Type B pancreatic cell (in vitro differentiated cells): ENCODE measurements around the gene SH3GL1. TPM values are rescaled to one million over a fixed set of nuclear protein-coding genes. Genes with fewer than 3 reads are reported as not detected.

Experiments
- DNase-seq: peaks from one replicate; pipeline ENCODE4 v3.0.0; 2021; ENCODE audit warnings: mixed read lengths; ENCODE audit not compliant: unreplicated experiment; ENCODE audit errors: extremely low spot score
- H3K27ac Mint-ChIP-seq: 2 replicates; pipeline ENCODE4 v1.8.0; 2021; ENCODE audit warnings: mild to moderate bottlenecking, mixed read lengths
- H3K27me3 Mint-ChIP-seq: 2 replicates; pipeline ENCODE4 v1.8.0; 2021; ENCODE audit warnings: mixed read lengths
- H3K36me3 Mint-ChIP-seq: 2 replicates; pipeline ENCODE4 v1.8.0; 2021; ENCODE audit warnings: mixed read lengths
- H3K4me1 Mint-ChIP-seq: one replicate; pipeline ENCODE4 v1.8.0; 2021; ENCODE audit warnings: mixed read lengths; ENCODE audit not compliant: unreplicated experiment
- H3K4me3 Mint-ChIP-seq: 2 replicates; pipeline ENCODE4 v1.8.0; 2021; ENCODE audit warnings: mild to moderate bottlenecking, mixed read lengths
- H3K9me3 Mint-ChIP-seq: 2 replicates; pipeline ENCODE4 v1.8.0; 2021; ENCODE audit warnings: mixed read lengths
- CTCF ChIP-seq: fragments of 200-600 bp; sonication (generic); conservative IDR thresholded peaks from 2 replicates; pipeline ENCODE4 v1.5.0; 2021; ENCODE audit warnings: antibody characterized with exemption, mild to moderate bottlenecking
- total RNA-seq: library from RNA; stranded (reverse); gene quantifications from 2 replicates; pipeline ENCODE4 v1.2.1, GENCODE V29; 2021; ENCODE audit warnings: low replicate concordance

The SH3GL1 gene
- total RNA-seq, 1 donor from 2014 or later: 74.4 TPM

GRCh38 chr19:4406626-4407025 lies 6.3 kb upstream of the SH3GL1 start:
- peaks cover 17% of the 10 kb centered on the region for H3K4me1 Mint-ChIP-seq
- H3K4me3 Mint-ChIP-seq: no peak overlapping the region
- no peaks in the 10 kb centered on the region for H3K36me3 Mint-ChIP-seq
- no peak for DNase-seq
- no peak overlapping the region for H3K27ac Mint-ChIP-seq
- no peaks in the 10 kb centered on the region for H3K9me3 Mint-ChIP-seq
- no peaks in the 10 kb centered on the region for H3K27me3 Mint-ChIP-seq
- no peak for TF ChIP-seq CTCF

- H3K4me1 Mint-ChIP-seq: peaks cover 24% of the 10 kb centered on the region
- no peak overlapping the region for H3K27ac Mint-ChIP-seq
Measured at GRCh38 chr19:4405977-4406376, 5.6 kb upstream of the SH3GL1 start.

GRCh38 chr19:4403005-4403761 lies 2.8 kb upstream of the SH3GL1 start:
- no peaks in the 10 kb centered on the region for H3K27me3 Mint-ChIP-seq
- no peaks in the 10 kb centered on the region for H3K36me3 Mint-ChIP-seq
- no peak for TF ChIP-seq CTCF
- H3K4me1 Mint-ChIP-seq: peaks cover 30% of the 10 kb centered on the region
- no peaks in the 10 kb centered on the region for H3K9me3 Mint-ChIP-seq
- H3K4me3 Mint-ChIP-seq: peak overlapping the region; percentile 93
- peak overlapping the region; percentile 83 for H3K27ac Mint-ChIP-seq
- no peak for DNase-seq

More at GRCh38 chr19:4405977-4406376, 5.6 kb upstream of the SH3GL1 start:
- DNase-seq: no peak
- TF ChIP-seq CTCF: no peak
- Mint-ChIP-seq H3K9me3 (no peaks in the 10 kb centered on the region), H3K4me3 (no peak overlapping the region), H3K27me3 (no peaks in the 10 kb centered on the region), H3K36me3 (no peaks in the 10 kb centered on the region)

- peak within 1 kb of the TSS; percentile 93 for H3K4me3 Mint-ChIP-seq
- no peak for TF ChIP-seq CTCF
- no peaks in the 10 kb centered on the region for H3K36me3 Mint-ChIP-seq
- H3K9me3 Mint-ChIP-seq: no peaks in the 10 kb centered on the region
- H3K4me1 Mint-ChIP-seq: peaks cover 30% of the 10 kb centered on the region
- H3K27ac Mint-ChIP-seq: peak within 1 kb of the TSS; percentile 95
- no peaks in the 10 kb centered on the region for H3K27me3 Mint-ChIP-seq
- DNase-seq: peak; percentile 100
Measured at GRCh38 chr19:4402171-4403004, 2.0 kb upstream of the SH3GL1 start, which contains the start of gene CHAF1A. Gene CHAF1A (plus strand): TSS chr19:4402640. CDS start chr19:4402763, 123 bp downstream.

GRCh38 chr19:4401769-4402170 lies 1.4 kb upstream of the SH3GL1 start:
- Mint-ChIP-seq H3K9me3 (no peaks in the 10 kb centered on the region), H3K27ac (peak overlapping the region; percentile 95), H3K4me3 (peak overlapping the region; percentile 90), H3K4me1 (peaks cover 30% of the 10 kb centered on the region), H3K27me3 (no peaks in the 10 kb centered on the region), H3K36me3 (no peaks in the 10 kb centered on the region)
- TF ChIP-seq CTCF: no peak
- DNase-seq: no peak
